GM23338 (cell line): Measurements from ENCODE around the gene TUBG1.
A peak's percentile ranks its signal among the peaks of the same experiment; 100 is the strongest.

Experiments used
- CTCF ChIP-seq, 2 experiments: fragments of 200-600 bp in 1 of 2; sonication (generic) in 1 of 2; conservative IDR thresholded peaks; 2 replicates each; pipeline versions ENCODE4 v1.5.1 to v1.6.1; 2016 to 2017; ENCODE audit warnings: antibody characterized with exemption in 2 of 2, low read depth in 2 of 2, mild to moderate bottlenecking in 2 of 2, moderate library complexity in 1 of 2
- ETS1 ChIP-seq: IDR thresholded peaks from 2 replicates; pipeline ENCODE4 v1.6.1; 2016; ENCODE audit warnings: antibody characterized with exemption
- EZH2 ChIP-seq: fragments of 200-600 bp; sonication (generic); IDR thresholded peaks from one replicate; pipeline ENCODE4 v1.8.0; 2017; ENCODE audit warnings: antibody characterized with exemption, mild to moderate bottlenecking, low read depth; ENCODE audit not compliant: unreplicated experiment
- EZH2phosphoT487 ChIP-seq: fragments of 200-600 bp; sonication (generic); IDR thresholded peaks from one replicate; pipeline ENCODE4 v1.8.1; 2018; ENCODE audit warnings: antibody characterized with exemption; ENCODE audit not compliant: unreplicated experiment
- POLR2AphosphoS5 ChIP-seq: IDR thresholded peaks from 2 replicates; pipeline ENCODE4 v1.6.1; 2016; ENCODE audit warnings: antibody characterized with exemption, low read depth
- REST ChIP-seq: IDR thresholded peaks from one replicate; pipeline ENCODE4 v1.6.1; 2018; ENCODE audit warnings: antibody characterized with exemption; ENCODE audit not compliant: unreplicated experiment
- ZNF114 ChIP-seq: fragments of 250-450 bp; sonication (Bioruptor Pico); IDR thresholded peaks from 2 replicates; pipeline ENCODE4 v1.5.0; 2020; ENCODE audit warnings: mild to moderate bottlenecking, moderate library complexity
- ZNF331 ChIP-seq: fragments of 250-450 bp; sonication (Bioruptor Pico); IDR thresholded peaks from 2 replicates; pipeline ENCODE4 v1.5.0; 2020; ENCODE audit warnings: low read depth, mild to moderate bottlenecking, moderate library complexity

- no peak for TF ChIP-seq REST
- TF ChIP-seq EZH2: no peak
- TF ChIP-seq POLR2AphosphoS5: no peak
- TF ChIP-seq CTCF (conservative IDR thresholded peaks at IDR 0.05; ENCODE audit: low read depth in 2 of 2): peak; percentile 73 to 85
- no peak for TF ChIP-seq EZH2phosphoT487
- no peak for TF ChIP-seq ZNF114 (CRISPR knock-in tag)
- no peak for TF ChIP-seq ETS1
- no peak for TF ChIP-seq ZNF331 (CRISPR knock-in tag)
Observed at GRCh38 chr17:42578282-42578869, 31.1 kb upstream of the TUBG1 start.
